GM18505 (cell line): ENCODE data around the gene NOTCH3.

ENCODE experiments used
- ATAC-seq: cut with Tn5 transposase; IDR thresholded peaks from one replicate; pipeline ENCODE4 v1.9.1; 2021; ENCODE audit not compliant: unreplicated experiment
- POLR2A ChIP-seq: IDR thresholded peaks from 4 replicates; pipeline ENCODE4 v1.6.1; 2011; ENCODE audit warnings: borderline replicate concordance; ENCODE audit not compliant: insufficient read depth, insufficient read length; ENCODE audit errors: extremely low read depth

Gene NOTCH3

GRCh38 chr19:15115080-15115479 is 85.7 kb downstream of the NOTCH3 start:
- no peak for ATAC-seq
- TF ChIP-seq POLR2A = no peak

GRCh38 chr19:15114153-15114540 is 86.6 kb downstream of the NOTCH3 start:
- ATAC-seq = no peak
- no peak for TF ChIP-seq POLR2A

- no peak for ATAC-seq
- TF ChIP-seq POLR2A = no peak
Observed at GRCh38 chr19:15113245-15114152, 87.3 kb downstream of the NOTCH3 start.

GRCh38 chr19:15112385-15112784 is 88.4 kb downstream of the NOTCH3 start:
- ATAC-seq = no peak

GRCh38 chr19:15111758-15112157 is 89.0 kb downstream of the NOTCH3 start:
- no peak for ATAC-seq
- no peak for TF ChIP-seq POLR2A

More at GRCh38 chr19:15112385-15112784, 88.4 kb downstream of the NOTCH3 start:
- TF ChIP-seq POLR2A = no peak

GRCh38 chr19:15110418-15110815 is 90.4 kb downstream of the NOTCH3 start:
- no peak for ATAC-seq
- TF ChIP-seq POLR2A = no peak

GRCh38 chr19:15109768-15110417 is 90.9 kb downstream of the NOTCH3 start:
- ATAC-seq = no peak
- TF ChIP-seq POLR2A = no peak
